H9 (cell line): ENCODE results near the gene CTCFL. TPM values are rescaled to one million over a fixed set of nuclear protein-coding genes. Genes with fewer than 3 reads are reported as not detected.

ENCODE experiments used
- DNase-seq: peaks from one replicate; pipeline ENCODE4 v3.0.0-alpha.2; 2017
- H2AFZ ChIP-seq: one replicate; pipeline ENCODE4 v1.6.1; 2013; ENCODE audit warnings: mild to moderate bottlenecking, low read length, control low read depth, moderate library complexity
- H2AK5ac ChIP-seq: 2 replicates; pipeline ENCODE4 v1.6.1; 2013; ENCODE audit warnings: low read length, control low read depth, mixed read lengths; ENCODE audit not compliant: insufficient read length
- H2BK120ac ChIP-seq: one replicate; pipeline ENCODE4 v1.6.1; 2013; ENCODE audit warnings: low read depth, mild to moderate bottlenecking, low read length, control low read depth, inconsistent platforms; ENCODE audit not compliant: poor library complexity, severe bottlenecking
- H2BK12ac ChIP-seq: 2 replicates; pipeline ENCODE4 v1.6.1; 2013; ENCODE audit warnings: low read length, control low read depth, mixed read lengths, low read depth; ENCODE audit not compliant: insufficient read length
- H2BK15ac ChIP-seq: 2 replicates; pipeline ENCODE4 v1.6.1; 2013; ENCODE audit warnings: low read depth, low read length, control low read depth
- H2BK20ac ChIP-seq: one replicate; pipeline ENCODE4 v1.6.1; 2013; ENCODE audit warnings: low read depth, mild to moderate bottlenecking, low read length, control low read depth, inconsistent platforms; ENCODE audit not compliant: poor library complexity, severe bottlenecking
- H2BK5ac ChIP-seq: 2 replicates; pipeline ENCODE4 v1.6.1; 2013; ENCODE audit warnings: low read length, control low read depth, mixed read lengths; ENCODE audit not compliant: insufficient read length
- H3K14ac ChIP-seq: 2 replicates; pipeline ENCODE4 v1.6.1; 2013; ENCODE audit warnings: low read length, control low read depth; ENCODE audit not compliant: insufficient read depth
- H3K18ac ChIP-seq: 2 replicates; pipeline ENCODE4 v1.6.1; 2013; ENCODE audit warnings: low read depth, mild to moderate bottlenecking, mixed read lengths, low read length, control low read depth; ENCODE audit not compliant: insufficient read length
- H3K23ac ChIP-seq: 2 replicates; pipeline ENCODE4 v1.6.1; 2013; ENCODE audit warnings: low read length, control low read depth, mixed read lengths, low read depth; ENCODE audit not compliant: insufficient read length
- H3K23me2 ChIP-seq: 2 replicates; pipeline ENCODE4 v1.6.1; 2013; ENCODE audit warnings: low read depth, mild to moderate bottlenecking, mixed read lengths, low read length, control low read depth; ENCODE audit not compliant: insufficient read length, poor library complexity, severe bottlenecking
- H3K27ac ChIP-seq: 2 replicates; pipeline ENCODE4 v1.5.1; 2013; ENCODE audit warnings: low read length, control low read depth, mixed read lengths, low read depth; ENCODE audit not compliant: insufficient read length
- H3K27me3 ChIP-seq: 2 replicates; pipeline ENCODE4 v1.6.1; 2013; ENCODE audit warnings: low read length, control low read depth, inconsistent platforms; ENCODE audit not compliant: insufficient read depth
- H3K4ac ChIP-seq: 2 replicates; pipeline ENCODE4 v1.6.1; 2013; ENCODE audit warnings: low read depth, mild to moderate bottlenecking, control low read depth, inconsistent platforms, low read length, moderate library complexity
- H3K4me1 ChIP-seq: 2 replicates; pipeline ENCODE4 v1.6.1; 2013; ENCODE audit warnings: low read length, control low read depth, inconsistent platforms; ENCODE audit not compliant: insufficient read depth
- H3K4me2 ChIP-seq: 2 replicates; pipeline ENCODE4 v1.6.1; 2013; ENCODE audit warnings: low read length, control low read depth, mixed read lengths; ENCODE audit not compliant: insufficient read length, insufficient read depth
- H3K56ac ChIP-seq: 2 replicates; pipeline ENCODE4 v1.6.1; 2013; ENCODE audit warnings: low read depth, mild to moderate bottlenecking, mixed read lengths, low read length, control low read depth; ENCODE audit not compliant: insufficient read length
- H3K79me1 ChIP-seq: 2 replicates; pipeline ENCODE4 v1.6.1; 2013; ENCODE audit warnings: low read depth, mild to moderate bottlenecking, moderate library complexity, low read length, control low read depth, inconsistent platforms; ENCODE audit not compliant: insufficient read depth, poor library complexity, severe bottlenecking
- H3K79me2 ChIP-seq: 2 replicates; pipeline ENCODE4 v1.6.1; 2013; ENCODE audit warnings: low read length, control low read depth, inconsistent platforms; ENCODE audit not compliant: insufficient read depth
- H3K9ac ChIP-seq: 2 replicates; pipeline ENCODE4 v1.6.1; 2013; ENCODE audit warnings: low read length, control low read depth, mixed read lengths; ENCODE audit not compliant: insufficient read length; ENCODE audit errors: extremely low read depth
- H3K9me3 ChIP-seq: one replicate; pipeline ENCODE4 v1.6.1; 2013; ENCODE audit warnings: low read depth, low read length, inconsistent platforms; ENCODE audit not compliant: control insufficient read depth
- H3T11ph ChIP-seq: one replicate; pipeline ENCODE4 v1.6.1; 2013; ENCODE audit warnings: mild to moderate bottlenecking, low read length, control low read depth, inconsistent platforms
- H4K20me1 ChIP-seq: one replicate; pipeline ENCODE4 v1.6.1; 2013; ENCODE audit not compliant: control insufficient read depth, insufficient read length, insufficient read depth
- H4K5ac ChIP-seq: 2 replicates; pipeline ENCODE4 v1.6.1; 2013; ENCODE audit warnings: low read depth, mild to moderate bottlenecking, mixed read lengths, low read length, control low read depth; ENCODE audit not compliant: insufficient read length
- H4K8ac ChIP-seq: replicated peaks from 2 replicates; pipeline ENCODE4 v1.6.1; 2013; ENCODE audit warnings: low read length, control low read depth, mixed read lengths, low read depth; ENCODE audit not compliant: insufficient read length
- H4K91ac ChIP-seq: 2 replicates; pipeline ENCODE4 v1.6.1; 2013; ENCODE audit warnings: low read depth, mild to moderate bottlenecking, moderate library complexity, mixed read lengths, low read length, control low read depth; ENCODE audit not compliant: insufficient read length
- H3K27ac Mint-ChIP-seq, 3 experiments: 2 replicates in 2 of 3; 3 replicates in 1 of 3; pipeline ENCODE4 v1.8.0; 2020 to 2021; ENCODE audit warnings: mixed read lengths in 3 of 3, mild to moderate bottlenecking in 1 of 3, moderate library complexity in 1 of 3
- H3K27me3 Mint-ChIP-seq: 2 replicates; pipeline ENCODE4 v1.8.0; 2021; ENCODE audit warnings: low read depth, mild to moderate bottlenecking, moderate library complexity, mixed read lengths
- H3K36me3 Mint-ChIP-seq, 3 experiments: 2 replicates in 2 of 3; 3 replicates in 1 of 3; pipeline ENCODE4 v1.8.0; 2020 to 2021; ENCODE audit warnings: low read depth in 3 of 3, mixed read lengths in 3 of 3; ENCODE audit not compliant: insufficient read depth in 1 of 3
- H3K4me1 Mint-ChIP-seq, 2 experiments: 2 replicates each; pipeline ENCODE4 v1.8.0; 2020; ENCODE audit warnings: mixed read lengths in 2 of 2
- H3K4me3 Mint-ChIP-seq, 2 experiments: 2 replicates in 1 of 2; 3 replicates in 1 of 2; pipeline ENCODE4 v1.8.0; 2020 to 2021; ENCODE audit warnings: mild to moderate bottlenecking in 2 of 2, mixed read lengths in 2 of 2, moderate library complexity in 1 of 2
- H3K9me3 Mint-ChIP-seq, 2 experiments: 2 replicates in 1 of 2; 3 replicates in 1 of 2; pipeline ENCODE4 v1.8.0; 2020; ENCODE audit warnings: mild to moderate bottlenecking in 2 of 2, mixed read lengths in 2 of 2, moderate library complexity in 1 of 2
- CTCF ChIP-seq: fragments of 200-600 bp; sonication (generic); conservative IDR thresholded peaks from 3 replicates; pipeline ENCODE4 v1.8.0; 2021; ENCODE audit warnings: antibody characterized with exemption, mild to moderate bottlenecking
- WGBS: extraction: QIAGEN DNeasy Blood & Tissue Kit; methylation state at CpG from one replicate; pipeline ENCODE4 v1.1.7; 2013; ENCODE audit warnings: missing lambda C conversion rate, low lambda C conversion rate, mixed read lengths; ENCODE audit not compliant: insufficient read length; ENCODE audit errors: extremely low coverage; 5-methylcytosine and 5-hydroxymethylcytosine counted together
- total RNA-seq: library from RNA; stranded (reverse); gene quantifications from 2 replicates; pipeline ENCODE4 v1.2.1, GENCODE V29; 2021

Gene CTCFL
- total RNA-seq, 1 experiment from 2014 or later, result 0.90 TPM

- H3K14ac ChIP-seq, result no peak overlapping the region
- H3K27ac Mint-ChIP-seq, result no peak overlapping the region
- H2AFZ ChIP-seq, result no peak overlapping the region
- no peaks in the 10 kb centered on the region for H3K36me3 Mint-ChIP-seq
- H4K5ac ChIP-seq, result no peak overlapping the region
- H3K4me2 ChIP-seq, result no peak overlapping the region
- H3K4me3 Mint-ChIP-seq, result no peak overlapping the region
- H3K56ac ChIP-seq, result no peak overlapping the region
- no peaks in the 10 kb centered on the region for H4K20me1 ChIP-seq
- no peak overlapping the region for H3K9ac ChIP-seq
- H2BK20ac ChIP-seq, result no peak overlapping the region
- no peaks in the 10 kb centered on the region for H3K9me3 ChIP-seq
- H3K4me1 ChIP-seq, result peaks cover 2% of the 10 kb centered on the region; the same call in 1 of the 2 replicates
- no peaks in the 10 kb centered on the region for H3K23me2 ChIP-seq
- H2BK120ac ChIP-seq, result no peak overlapping the region
- no peaks in the 10 kb centered on the region for H3K79me2 ChIP-seq
- no peak overlapping the region for H2AK5ac ChIP-seq
- no peaks in the 10 kb centered on the region for H3K27me3 ChIP-seq
- peaks cover 10 to 25% of the 10 kb centered on the region in 2 experiments for H3K4me1 Mint-ChIP-seq
- no peak overlapping the region for H2BK5ac ChIP-seq
- no peak overlapping the region for H2BK15ac ChIP-seq
- no peak overlapping the region for H4K8ac ChIP-seq
- H4K91ac ChIP-seq, result no peak overlapping the region
- no peak overlapping the region for H3K23ac ChIP-seq
- H3K18ac ChIP-seq, result no peak overlapping the region
- no CpG with 5 or more reads among the region's 8 CpGs for WGBS
- H2BK12ac ChIP-seq, result no peak overlapping the region
- H3K27ac ChIP-seq, result no peak overlapping the region
- no peak for DNase-seq
- H3K9me3 Mint-ChIP-seq, result no peaks in the 10 kb centered on the region
- no peak overlapping the region for H3T11ph ChIP-seq
- H3K4ac ChIP-seq, result no peak overlapping the region
- no peaks in the 10 kb centered on the region for H3K79me1 ChIP-seq
- TF ChIP-seq CTCF, result no peak
- no peaks in the 10 kb centered on the region; the same call in 1 of the 2 replicates for H3K27me3 Mint-ChIP-seq
Measured at GRCh38 chr20:57484772-57485171, 40.2 kb downstream of the CTCFL start.
